H1 (cell line): Measurements from ENCODE around the gene LTBP3. TPM values are rescaled to one million over a fixed set of nuclear protein-coding genes. Genes with fewer than 3 reads are reported as not detected.

Experiments used
- CTCF ChIA-PET: fragments of 300-600 bp; sonication (Branson Sonifier 250); formaldehyde crosslinking; loops from one replicate; lab custom pipeline; 2021; ENCODE audit not compliant: partially characterized antibody; lab: Charles Lee
- POLR2A ChIA-PET: fragments of 300-600 bp; sonication (Branson Sonifier 250); formaldehyde crosslinking; loops from one replicate; lab custom pipeline; 2021; ENCODE audit warnings: inconsistent platforms; ENCODE audit not compliant: partially characterized antibody; lab: Charles Lee
- DNase-seq, 2 experiments: peaks; one replicate each; pipeline versions ENCODE4 v3.0.0 to v3.0.0-alpha.2; 2010 to 2022; ENCODE audit warnings: low spot score in 2 of 2, low read depth in 1 of 2, mixed read lengths in 1 of 2
- FAIRE-seq: peaks from 2 replicates; lab custom pipeline; 2011; peaks lifted over from hg19 to GRCh38; lab: Jason Lieb, UNC
- H2AFZ ChIP-seq: 2 replicates; pipeline ENCODE4 v1.8.1; 2012; ENCODE audit warnings: low read length, inconsistent platforms
- H2AK5ac ChIP-seq: 2 replicates; pipeline ENCODE4 v1.6.1; 2013; ENCODE audit warnings: low read depth, low read length
- H2BK120ac ChIP-seq: replicated peaks from 2 replicates; pipeline ENCODE3; 2013; ENCODE audit warnings: low read depth, low read length, inconsistent platforms
- H2BK12ac ChIP-seq: 2 replicates; pipeline ENCODE4 v1.6.1; 2013; ENCODE audit warnings: low read depth, low read length
- H2BK15ac ChIP-seq: 2 replicates; pipeline ENCODE4 v1.6.1; 2013; ENCODE audit warnings: low read length
- H2BK20ac ChIP-seq: 2 replicates; pipeline ENCODE4 v1.6.1; 2013; ENCODE audit warnings: low read length
- H2BK5ac ChIP-seq: 2 replicates; pipeline ENCODE4 v1.6.1; 2013; ENCODE audit warnings: low read depth, low read length
- H3K14ac ChIP-seq: 2 replicates; pipeline ENCODE4 v1.6.1; 2013; ENCODE audit warnings: inconsistent platforms; ENCODE audit not compliant: insufficient read length
- H3K18ac ChIP-seq: 2 replicates; pipeline ENCODE4 v1.6.1; 2013; ENCODE audit warnings: low read length; ENCODE audit errors: extremely low read depth
- H3K23ac ChIP-seq: 2 replicates; pipeline ENCODE4 v1.6.1; 2013; ENCODE audit warnings: inconsistent platforms; ENCODE audit not compliant: insufficient read length
- H3K23me2 ChIP-seq: 2 replicates; pipeline ENCODE4 v1.6.1; 2013; ENCODE audit warnings: low read depth, low read length
- H3K27ac ChIP-seq: 2 replicates; pipeline ENCODE4 v1.6.1; 2011; ENCODE audit warnings: low read depth, low read length, inconsistent platforms
- H3K27me3 ChIP-seq, 4 experiments: replicated peaks in 1 of 4; 1 replicate in 1 of 4; 2 replicates in 3 of 4; pipeline versions ENCODE4 v1.6.1 to v1.8.1; 2011 to 2013; ENCODE audit warnings: low read length in 3 of 4, mild to moderate bottlenecking in 3 of 4, inconsistent platforms in 2 of 4, mixed read lengths in 2 of 4, moderate library complexity in 1 of 4; ENCODE audit not compliant: control insufficient read depth in 3 of 4, insufficient read depth in 3 of 4; ENCODE audit errors: extremely low read depth in 1 of 4
- H3K36me3 ChIP-seq, 4 experiments: 2 replicates each; pipeline versions ENCODE4 v1.6.1 to v1.8.1; 2011 to 2013; ENCODE audit warnings: mild to moderate bottlenecking in 4 of 4, low read length in 3 of 4, moderate library complexity in 2 of 4, control low read depth in 1 of 4, inconsistent platforms in 1 of 4; ENCODE audit not compliant: insufficient read depth in 4 of 4, control insufficient read depth in 2 of 4
- H3K4ac ChIP-seq: replicated peaks from 2 replicates; pipeline ENCODE3; 2013; ENCODE audit warnings: low read length, low read depth, mixed read lengths, inconsistent platforms; ENCODE audit not compliant: insufficient read length
- H3K4me1 ChIP-seq, 4 experiments: replicated peaks in 1 of 4; 1 replicate in 1 of 4; 2 replicates in 3 of 4; pipeline versions ENCODE4 v1.6.1 to v1.8.1; 2011 to 2013; ENCODE audit warnings: low read length in 3 of 4, inconsistent platforms in 2 of 4, mixed read lengths in 1 of 4; ENCODE audit not compliant: insufficient read depth in 4 of 4, control insufficient read depth in 3 of 4
- H3K4me2 ChIP-seq, 2 experiments: 2 replicates each; pipeline versions ENCODE4 v1.6.1 to v1.8.1; 2011 to 2013; ENCODE audit warnings: low read depth in 2 of 2, low read length in 2 of 2, control low read depth in 1 of 2, inconsistent platforms in 1 of 2, mild to moderate bottlenecking in 1 of 2; ENCODE audit not compliant: insufficient read depth in 1 of 2
- H3K4me3 ChIP-seq, 4 experiments: fragments of 200-600, 300-600 bp in 1 of 4; sonication (generic), shearing (Covaris generic), sonication (Bioruptor Twin) in 1 of 4; 2 replicates each; pipeline versions ENCODE4 v1.5.1 to v1.8.1; 2011 to 2016; ENCODE audit warnings: low read length in 4 of 4, low read depth in 3 of 4, control low read depth in 2 of 4, inconsistent platforms in 2 of 4, mild to moderate bottlenecking in 2 of 4, mixed read lengths in 1 of 4, moderate library complexity in 1 of 4; ENCODE audit not compliant: insufficient read depth in 2 of 4; ENCODE audit errors: extremely low read depth in 1 of 4
- H3K56ac ChIP-seq: replicated peaks from 2 replicates; pipeline ENCODE3; 2013; ENCODE audit warnings: low read depth, mild to moderate bottlenecking, mixed read lengths, low read length, inconsistent platforms; ENCODE audit not compliant: insufficient read length
- H3K79me1 ChIP-seq: 2 replicates; pipeline ENCODE4 v1.6.1; 2013; ENCODE audit warnings: low read depth, low read length, control low read depth
- H3K79me2 ChIP-seq, 2 experiments: 2 replicates each; pipeline versions ENCODE4 v1.6.1 to v1.8.1; 2012 to 2013; ENCODE audit warnings: low read length in 2 of 2, mild to moderate bottlenecking in 2 of 2, inconsistent platforms in 1 of 2; ENCODE audit not compliant: insufficient read depth in 2 of 2, control insufficient read depth in 1 of 2
- H3K9ac ChIP-seq, 4 experiments: replicated peaks in 1 of 4; 1 replicate in 1 of 4; 2 replicates in 3 of 4; pipeline versions ENCODE4 v1.6.1 to v1.8.1; 2011 to 2013; ENCODE audit warnings: low read depth in 3 of 4, low read length in 3 of 4, control low read depth in 2 of 4, mild to moderate bottlenecking in 2 of 4, moderate library complexity in 2 of 4, inconsistent platforms in 1 of 4; ENCODE audit errors: extremely low read depth in 1 of 4
- H3K9me3 ChIP-seq, 2 experiments: 2 replicates each; pipeline versions ENCODE4 v1.6.1 to v1.8.1; 2012 to 2013; ENCODE audit warnings: mild to moderate bottlenecking in 2 of 2, moderate library complexity in 2 of 2, control low read depth in 1 of 2, inconsistent platforms in 1 of 2, low read depth in 1 of 2, low read length in 1 of 2, mixed read lengths in 1 of 2; ENCODE audit not compliant: insufficient read depth in 2 of 2
- H4K20me1 ChIP-seq, 2 experiments: replicated peaks in 1 of 2; 2 replicates each; pipeline versions ENCODE3 to v1.8.1; 2011 to 2013; ENCODE audit warnings: inconsistent platforms in 2 of 2, low read length in 2 of 2, mild to moderate bottlenecking in 1 of 2; ENCODE audit not compliant: insufficient read depth in 2 of 2, control insufficient read depth in 1 of 2
- H4K5ac ChIP-seq: 2 replicates; pipeline ENCODE4 v1.6.1; 2013; ENCODE audit warnings: low read length, low read depth, mixed read lengths, inconsistent platforms; ENCODE audit not compliant: insufficient read length
- H4K8ac ChIP-seq: 2 replicates; pipeline ENCODE4 v1.8.0; 2013; ENCODE audit warnings: mild to moderate bottlenecking, moderate library complexity, low read length, inconsistent platforms; ENCODE audit not compliant: insufficient read depth; ENCODE audit errors: extremely low read depth
- H4K91ac ChIP-seq: replicated peaks from 2 replicates; pipeline ENCODE3; 2013; ENCODE audit warnings: low read length, mixed read lengths, inconsistent platforms; ENCODE audit not compliant: insufficient read length
- ASH2L ChIP-seq: fragments of 200-600, 300-600 bp; sonication (generic); IDR thresholded peaks from one replicate; pipeline ENCODE4 v1.7.1; 2017; ENCODE audit warnings: low read length
- CBX8 ChIP-seq: fragments of 300-800, 300-1000 bp; sonication (generic); IDR thresholded peaks from 2 replicates; pipeline ENCODE4 v1.7.1; 2016; ENCODE audit warnings: low read depth, low read length, borderline replicate concordance
- CTBP2 ChIP-seq: IDR thresholded peaks from 2 replicates; pipeline ENCODE4 v1.7.0; 2011; ENCODE audit warnings: borderline replicate concordance, mild to moderate bottlenecking, moderate library complexity, mixed read lengths, low read length; ENCODE audit not compliant: insufficient read depth, insufficient read length
- EZH2 ChIP-seq: fragments of 200-600 bp; sonication (generic); IDR thresholded peaks from 2 replicates; pipeline ENCODE4 v1.7.1; 2012; ENCODE audit warnings: low read depth, mild to moderate bottlenecking, moderate library complexity, low read length, inconsistent platforms; ENCODE audit not compliant: severe bottlenecking
- GTF2F1 ChIP-seq: IDR thresholded peaks from 2 replicates; pipeline ENCODE4 v1.6.1; 2012; ENCODE audit warnings: low read depth, low read length, improper control_type of control experiment, borderline replicate concordance
- JUN ChIP-seq: IDR thresholded peaks from 2 replicates; pipeline ENCODE4 v1.6.1; 2011; ENCODE audit warnings: low read depth, mild to moderate bottlenecking, improper control_type of control experiment, low read length
- KDM5A ChIP-seq: fragments of 200-600 bp; IDR thresholded peaks from 2 replicates; pipeline ENCODE4 v1.7.1; 2012; ENCODE audit warnings: mild to moderate bottlenecking, low read length, inconsistent platforms, mixed read lengths
- POU5F1 ChIP-seq: IDR thresholded peaks from 2 replicates; pipeline ENCODE4 v1.6.1; 2011; ENCODE audit warnings: low read depth, mild to moderate bottlenecking, low read length, moderate library complexity
- SAP30 ChIP-seq: fragments of 300-600 bp; sonication (generic); IDR thresholded peaks from 2 replicates; pipeline ENCODE4 v1.7.1; 2012; ENCODE audit warnings: low read length, moderate library complexity, mild to moderate bottlenecking, inconsistent platforms; ENCODE audit not compliant: insufficient read depth, insufficient replicate concordance
- TAF7 ChIP-seq: optimal IDR thresholded peaks from 2 replicates; pipeline ENCODE3; 2011; ENCODE audit warnings: low read depth, mild to moderate bottlenecking, inconsistent platforms, low read length, moderate library complexity, borderline replicate concordance
- TEAD4 ChIP-seq: IDR thresholded peaks from 2 replicates; pipeline ENCODE4 v1.6.1; 2012; ENCODE audit warnings: low read depth, low read length, inconsistent platforms, mixed read lengths
- WGBS, 2 experiments: shearing (Covaris generic) in 1 of 2; methylation state at CpG; one replicate each; pipeline versions ENCODE4 v1.1.6 to v1.1.7; 2013 to 2015; ENCODE audit warnings: low lambda C conversion rate in 2 of 2, mixed read lengths in 2 of 2, inconsistent platforms in 1 of 2, low coverage in 1 of 2, missing lambda C conversion rate in 1 of 2; ENCODE audit not compliant: insufficient replicate concordance in 2 of 2, insufficient coverage in 1 of 2, insufficient read length in 1 of 2; ENCODE audit errors: extremely low coverage in 1 of 2, missing lambda C conversion rate in 1 of 2; 5-methylcytosine and 5-hydroxymethylcytosine counted together
- polyA plus RNA-seq, 7 experiments: library from polyadenylated mRNA; depleted of rRNA in 3 of 7; stranded (reverse) in 5 of 7; unstranded in 2 of 7; fragments of >200 nt in 5 of 7; fragments of 200-250 nt in 2 of 7; gene quantifications; 1 replicate in 5 of 7; 2 replicates in 1 of 7; 4 replicates in 1 of 7; pipeline versions ENCODE4 v1.2.1 to v1.2.3, GENCODE V29; 2011 to 2013; ENCODE audit warnings: missing spikeins in 2 of 7, mixed read lengths in 2 of 7
- total RNA-seq: library from RNA; stranded (reverse); fragmentation: NEBNext Ultra II Directional; extraction: Animal tissue kit (Norgen Biotek cat#: 25700); gene quantifications from 2 replicates; pipeline ENCODE4 v1.2.1, GENCODE V29; 2021
- TF ChIP-seq, protein P1 (sequence below): IDR thresholded peaks from 2 replicates; pipeline ENCODE4 v1.6.1; 2011; ENCODE audit warnings: low read length, improper control_type of control experiment

The LTBP3 gene
- total and polyA plus RNA-seq, 2 of the 8 experiments (the other 6 are each of a cell fraction or from before 2014, with no cell fraction given) = 12.8 to 17.8 TPM

DNA sequence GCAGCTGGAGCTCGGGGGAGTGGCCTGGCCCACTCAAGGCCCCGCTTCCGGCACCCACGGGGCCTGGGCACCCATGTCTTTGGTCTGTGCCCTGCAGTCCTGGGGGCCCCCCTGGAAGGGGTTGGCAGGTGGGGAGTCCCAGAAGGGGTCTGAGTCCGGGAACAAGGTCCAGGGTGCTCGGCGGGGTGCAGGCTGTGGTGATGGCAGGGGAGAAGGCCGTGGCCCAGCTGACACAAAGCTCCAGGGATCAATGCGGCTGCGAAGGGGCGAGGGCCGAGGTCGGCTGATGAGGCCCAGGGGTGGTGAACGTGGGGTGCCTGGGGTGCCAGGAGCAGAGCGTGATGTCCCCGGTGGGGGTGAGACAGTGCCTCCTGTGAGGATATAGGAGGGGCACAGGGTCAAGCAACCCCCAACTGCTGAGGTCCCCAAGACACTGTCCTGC is 40.1 kb upstream of the LTBP3 start:
- H2BK12ac ChIP-seq = no peak overlapping the region
- ChIA-PET CTCF (interaction anchor here (0.6 to 14.8 kb wide), 5 partner anchors 8 to 831 kb away, joined by 3 to 227 read pairs (median 3); partner anchors contain the start of gene KCNK7), POLR2A (interaction anchor here (0.9 to 2.1 kb wide), 6 partner anchors 9 to 28 kb away, joined by 3 to 7 read pairs (median 4); partner anchors contain the start of gene ZNRD2)
- H3K9ac ChIP-seq = no peak overlapping the region
- no peak overlapping the region for H2BK15ac ChIP-seq
- peaks cover 2 to 5% (median 4%) of the 10 kb centered on the region in 4 experiments for H3K27me3 ChIP-seq
- no peaks in the 10 kb centered on the region for H3K23me2 ChIP-seq
- no peak overlapping the region for H2BK20ac ChIP-seq
- no peak overlapping the region for H3K27ac ChIP-seq
- H3K23ac ChIP-seq = no peak overlapping the region
- H3K4me1 ChIP-seq = peaks cover 0 to 2% (median under 1%) of the 10 kb centered on the region in 4 experiments; a peak in 5 of 7 replicates
- H4K20me1 ChIP-seq = peaks cover 0 to 4% of the 10 kb centered on the region in 2 experiments
- peaks cover 0 to 10% (median 2%) of the 10 kb centered on the region in 4 experiments; a peak in 3 of 8 replicates for H3K36me3 ChIP-seq
- no peak overlapping the region for H3K56ac ChIP-seq
- FAIRE-seq (no peak), DNase-seq (no peak)
- H3K79me2 ChIP-seq = no peaks in the 10 kb centered on the region
- no peak overlapping the region for H2BK120ac ChIP-seq
- H3K4me2 ChIP-seq = no peak overlapping the region
- H3K4me3 ChIP-seq = no peak overlapping the region
- no peaks in the 10 kb centered on the region for H3K79me1 ChIP-seq
- no peak overlapping the region for H2BK5ac ChIP-seq
- H4K8ac ChIP-seq = no peak overlapping the region; the same call in 1 of the 2 replicates
- H3K9me3 ChIP-seq = no peaks in the 10 kb centered on the region
- H2AK5ac ChIP-seq = no peak overlapping the region
- H3K18ac ChIP-seq = no peak overlapping the region
- 97% methylated on average over 10 of the region's 16 CpGs; no CpG with 5 or more reads in 1 of the 2 experiments for WGBS, 2 experiments
- no peak overlapping the region for H4K91ac ChIP-seq
- no peak overlapping the region for H3K4ac ChIP-seq
- H3K14ac ChIP-seq = no peak overlapping the region
- H2AFZ ChIP-seq = no peak overlapping the region
- H4K5ac ChIP-seq = no peak overlapping the region
- TF ChIP-seq, protein P1, sequence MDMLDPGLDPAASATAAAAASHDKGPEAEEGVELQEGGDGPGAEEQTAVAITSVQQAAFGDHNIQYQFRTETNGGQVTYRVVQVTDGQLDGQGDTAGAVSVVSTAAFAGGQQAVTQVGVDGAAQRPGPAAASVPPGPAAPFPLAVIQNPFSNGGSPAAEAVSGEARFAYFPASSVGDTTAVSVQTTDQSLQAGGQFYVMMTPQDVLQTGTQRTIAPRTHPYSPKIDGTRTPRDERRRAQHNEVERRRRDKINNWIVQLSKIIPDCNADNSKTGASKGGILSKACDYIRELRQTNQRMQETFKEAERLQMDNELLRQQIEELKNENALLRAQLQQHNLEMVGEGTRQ = no peak
- TF ChIP-seq SAP30 = no peak
- no peak for TF ChIP-seq EZH2
- TF ChIP-seq CBX8 = no peak
- no peak for TF ChIP-seq POU5F1
- TF ChIP-seq TEAD4 = no peak
- TF ChIP-seq TAF7 = no peak
- TF ChIP-seq GTF2F1 = no peak
- TF ChIP-seq CTBP2 = no peak
- TF ChIP-seq JUN = no peak
- no peak for TF ChIP-seq KDM5A
- TF ChIP-seq ASH2L = no peak
